DOHH2 (cell line): ENCODE measurements around the gene SERPINE3.

Experiments used
- EZH2phosphoT487 ChIP-seq: fragments of 200-600 bp; sonication (generic); IDR thresholded peaks from 2 replicates; pipeline ENCODE4 v1.6.1; 2017; ENCODE audit warnings: borderline replicate concordance, mild to moderate bottlenecking, antibody characterized with exemption, low read length, moderate library complexity, mixed read lengths
- TF ChIP-seq, protein P1 (sequence below): fragments of 200-600 bp; sonication (generic); IDR thresholded peaks from one replicate; pipeline ENCODE4 v1.5.1; 2014; ENCODE audit warnings: antibody characterized with exemption, mild to moderate bottlenecking, low read depth, low read length; ENCODE audit not compliant: poor library complexity, severe bottlenecking

DNA sequence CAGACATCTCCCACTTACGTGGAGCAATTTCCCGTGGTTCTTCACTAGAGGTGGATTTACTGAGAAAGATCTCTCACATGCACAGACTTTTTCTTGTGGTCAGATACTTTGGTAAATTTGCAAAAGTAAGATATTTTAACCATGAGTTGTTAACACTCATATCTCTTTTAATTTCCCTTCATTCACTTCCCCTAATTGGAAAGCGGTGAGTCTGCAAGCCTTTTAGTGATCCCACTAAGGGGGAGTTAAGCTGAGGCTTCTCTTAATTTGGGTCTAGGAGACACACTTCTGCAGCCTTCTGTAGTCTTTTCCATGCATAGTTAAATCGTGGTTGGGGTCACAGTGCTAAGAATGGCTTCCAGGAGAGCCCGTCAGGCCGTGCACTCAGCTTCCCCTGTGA, 30.7 kb upstream of the SERPINE3 start:
- TF ChIP-seq, protein P1, sequence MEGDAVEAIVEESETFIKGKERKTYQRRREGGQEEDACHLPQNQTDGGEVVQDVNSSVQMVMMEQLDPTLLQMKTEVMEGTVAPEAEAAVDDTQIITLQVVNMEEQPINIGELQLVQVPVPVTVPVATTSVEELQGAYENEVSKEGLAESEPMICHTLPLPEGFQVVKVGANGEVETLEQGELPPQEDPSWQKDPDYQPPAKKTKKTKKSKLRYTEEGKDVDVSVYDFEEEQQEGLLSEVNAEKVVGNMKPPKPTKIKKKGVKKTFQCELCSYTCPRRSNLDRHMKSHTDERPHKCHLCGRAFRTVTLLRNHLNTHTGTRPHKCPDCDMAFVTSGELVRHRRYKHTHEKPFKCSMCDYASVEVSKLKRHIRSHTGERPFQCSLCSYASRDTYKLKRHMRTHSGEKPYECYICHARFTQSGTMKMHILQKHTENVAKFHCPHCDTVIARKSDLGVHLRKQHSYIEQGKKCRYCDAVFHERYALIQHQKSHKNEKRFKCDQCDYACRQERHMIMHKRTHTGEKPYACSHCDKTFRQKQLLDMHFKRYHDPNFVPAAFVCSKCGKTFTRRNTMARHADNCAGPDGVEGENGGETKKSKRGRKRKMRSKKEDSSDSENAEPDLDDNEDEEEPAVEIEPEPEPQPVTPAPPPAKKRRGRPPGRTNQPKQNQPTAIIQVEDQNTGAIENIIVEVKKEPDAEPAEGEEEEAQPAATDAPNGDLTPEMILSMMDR, result no peak
- TF ChIP-seq EZH2phosphoT487, result no peak
